Progenitor cell of endocrine pancreas (in vitro differentiated cells): ENCODE results near the gene CELF1. TPM values are rescaled to one million over a fixed set of nuclear protein-coding genes. Genes with fewer than 3 reads are reported as not detected.
A peak's percentile ranks its signal among the peaks of the same experiment; 100 is the strongest.

Experiments
- DNase-seq: peaks from one replicate; pipeline ENCODE4 v3.0.0; 2021; ENCODE audit warnings: low spot score; ENCODE audit not compliant: unreplicated experiment
- H3K27ac Mint-ChIP-seq: 2 replicates; pipeline ENCODE4 v1.8.0; 2021; ENCODE audit warnings: mild to moderate bottlenecking, moderate library complexity, mixed read lengths
- H3K27me3 Mint-ChIP-seq: 2 replicates; pipeline ENCODE4 v1.8.0; 2021; ENCODE audit warnings: mixed read lengths
- H3K36me3 Mint-ChIP-seq: 2 replicates; pipeline ENCODE4 v1.8.0; 2022; ENCODE audit warnings: mixed read lengths; ENCODE audit not compliant: insufficient read depth
- H3K4me1 Mint-ChIP-seq: 2 replicates; pipeline ENCODE4 v1.8.0; 2021; ENCODE audit warnings: low read depth, mixed read lengths
- H3K4me3 Mint-ChIP-seq: 2 replicates; pipeline ENCODE4 v1.8.0; 2021; ENCODE audit warnings: low read depth, mild to moderate bottlenecking, moderate library complexity, mixed read lengths
- H3K9me3 Mint-ChIP-seq: 2 replicates; pipeline ENCODE4 v1.8.0; 2021; ENCODE audit warnings: low read depth, mixed read lengths
- CTCF ChIP-seq: fragments of 200-600 bp; sonication (generic); IDR thresholded peaks from one replicate; pipeline ENCODE4 v1.5.0; 2021; ENCODE audit warnings: antibody characterized with exemption, mild to moderate bottlenecking; ENCODE audit not compliant: unreplicated experiment
- total RNA-seq: library from RNA; stranded (reverse); gene quantifications from 2 replicates; pipeline ENCODE4 v1.2.1, GENCODE V29; 2021

Gene CELF1
- total RNA-seq, 1 donor from 2014 or later, result 161 TPM

DNA sequence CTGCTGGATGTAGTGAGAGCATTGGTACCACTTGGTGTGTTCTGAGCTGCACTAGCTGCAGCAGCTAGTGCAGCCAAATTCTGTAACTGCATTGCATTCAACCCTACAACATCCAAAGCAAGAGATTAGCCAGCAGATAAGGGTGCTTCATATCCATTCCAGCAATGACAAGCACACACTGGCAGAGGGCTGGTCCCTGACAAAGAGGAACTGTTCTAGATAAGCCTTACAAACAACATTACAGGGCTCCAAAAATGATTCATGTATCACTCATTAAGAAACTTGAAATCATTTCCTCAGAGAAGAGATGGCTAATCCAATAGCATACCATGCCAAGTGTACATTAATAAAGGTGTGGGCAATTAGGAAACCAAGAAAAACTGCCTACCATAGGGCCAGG is 75.6 kb downstream of the CELF1 start:
- peak overlapping the region; percentile 7 for H3K27ac Mint-ChIP-seq
- H3K4me1 Mint-ChIP-seq, result peaks cover 2% of the 10 kb centered on the region
- no peak for TF ChIP-seq CTCF
- peaks cover 39% of the 10 kb centered on the region for H3K36me3 Mint-ChIP-seq
- H3K4me3 Mint-ChIP-seq, result no peak overlapping the region
- no peak for DNase-seq
- no peaks in the 10 kb centered on the region for H3K9me3 Mint-ChIP-seq
- H3K27me3 Mint-ChIP-seq, result no peaks in the 10 kb centered on the region

GRCh38 chr11:47470671-47471070 is 82.3 kb downstream of the CELF1 start:
- no peaks in the 10 kb centered on the region for H3K9me3 Mint-ChIP-seq
- TF ChIP-seq CTCF, result no peak
- peaks cover 28% of the 10 kb centered on the region for H3K4me1 Mint-ChIP-seq

GRCh38 chr11:47469361-47470179 is 83.4 kb downstream of the CELF1 start:
- no peak for TF ChIP-seq CTCF
- Mint-ChIP-seq H3K9me3 (no peaks in the 10 kb centered on the region), H3K4me1 (peaks cover 31% of the 10 kb centered on the region), H3K36me3 (peaks cover 32% of the 10 kb centered on the region), H3K27ac (peak overlapping the region; percentile 70), H3K4me3 (no peak overlapping the region), H3K27me3 (no peaks in the 10 kb centered on the region)
- no peak for DNase-seq

More at GRCh38 chr11:47470671-47471070, 82.3 kb downstream of the CELF1 start:
- H3K4me3 Mint-ChIP-seq, result no peak overlapping the region
- DNase-seq, result no peak
- H3K27ac Mint-ChIP-seq, result peak overlapping the region; percentile 88
- no peaks in the 10 kb centered on the region for H3K27me3 Mint-ChIP-seq
- peaks cover 35% of the 10 kb centered on the region for H3K36me3 Mint-ChIP-seq

- DNase-seq, result no peak
- no peaks in the 10 kb centered on the region for H3K27me3 Mint-ChIP-seq
- H3K4me3 Mint-ChIP-seq, result no peak overlapping the region
- H3K27ac Mint-ChIP-seq, result peak overlapping the region; percentile 83
- H3K4me1 Mint-ChIP-seq, result peaks cover 31% of the 10 kb centered on the region
- H3K9me3 Mint-ChIP-seq, result no peaks in the 10 kb centered on the region
- no peak for TF ChIP-seq CTCF
- peaks cover 26% of the 10 kb centered on the region for H3K36me3 Mint-ChIP-seq
These were observed 84.2 kb downstream of the CELF1 start for GRCh38 chr11:47468598-47469214.

GRCh38 chr11:47467357-47467756 is 85.6 kb downstream of the CELF1 start:
- no peak overlapping the region for H3K4me3 Mint-ChIP-seq
- peaks cover 31% of the 10 kb centered on the region for H3K4me1 Mint-ChIP-seq
- H3K27ac Mint-ChIP-seq, result peak overlapping the region; percentile 90
- H3K36me3 Mint-ChIP-seq, result peaks cover 17% of the 10 kb centered on the region
- H3K27me3 Mint-ChIP-seq, result no peaks in the 10 kb centered on the region
- H3K9me3 Mint-ChIP-seq, result no peaks in the 10 kb centered on the region
- no peak for DNase-seq
- no peak for TF ChIP-seq CTCF
